Measurements from ENCODE around the gene CYTH1. TPM values are rescaled to one million over a fixed set of nuclear protein-coding genes. Genes with fewer than 3 reads are reported as not detected.

The CYTH1 gene
- total RNA-seq, 4 donors from 2014 or later: 103 to 156 (median 142) TPM

GRCh38 chr17:78819402-78819801 is 37.3 kb upstream of the CYTH1 start:
- in situ Hi-C loops (cut with MboI; ENCODE audit: low pct_ligation_motif_present in 1 of 4, low pct_unique_long_range_greater_than_20kb in 1 of 4, low sequenced_read_pairs in 3 of 4): loop anchor here in 1 of 4 donors (25.0 kb wide), 1 partner anchor 332 kb away; no protein-coding TSS in a partner anchor
- peaks cover 0 to 3% (median 0%) of the 10 kb centered on the region in 4 donors for H3K4me1 ChIP-seq
- no peaks in the 10 kb centered on the region for H3K27me3 ChIP-seq
- no peaks in the 10 kb centered on the region for H3K9me3 ChIP-seq
- TF ChIP-seq CTCF (IDR thresholded peaks at IDR 0.05): no peak
- TF ChIP-seq POLR2AphosphoS5 (IDR thresholded peaks at IDR 0.05): no peak
- TF ChIP-seq POLR2A (IDR thresholded peaks at IDR 0.05): no peak
- TF ChIP-seq EP300 (IDR thresholded peaks at IDR 0.05; ENCODE audit: low read depth): no peak
- intact Hi-C loops (cut with DNase I; ENCODE audit: low total_unique reads): no loop called here
- no peak overlapping the region for H3K4me3 ChIP-seq
- WGBS, 2 donors (ENCODE audit: low coverage in 1 of 2): 62 to 80% methylated on average over 2 to 8 of the region's 8 CpGs
- DNase-seq: no peak
- peaks cover 0 to 59% (median 29%) of the 10 kb centered on the region in 4 donors for H3K36me3 ChIP-seq
- H3K27ac ChIP-seq: peak overlapping the region; percentile 11 to 63 (median 42)

GRCh38 chr17:78818932-78819331 is 36.9 kb upstream of the CYTH1 start:
- Histone ChIP-seq H3K36me3 (peaks cover 0 to 64% (median 31%) of the 10 kb centered on the region in 4 donors), H3K4me1 (peaks cover 0 to 3% (median 0%) of the 10 kb centered on the region in 4 donors), H3K27me3 (no peaks in the 10 kb centered on the region), H3K9me3 (no peaks in the 10 kb centered on the region), H3K4me3 (no peak overlapping the region), H3K27ac (peak overlapping the region; percentile 11 to 63 (median 43))
- in situ Hi-C loops (cut with MboI; ENCODE audit: low pct_ligation_motif_present in 1 of 4, low pct_unique_long_range_greater_than_20kb in 1 of 4, low sequenced_read_pairs in 3 of 4): loop anchor here in 1 of 4 donors (25.0 kb wide), 1 partner anchor 332 kb away; no protein-coding TSS in a partner anchor
- no peak for TF ChIP-seq CTCF (IDR thresholded peaks at IDR 0.05)
- TF ChIP-seq POLR2AphosphoS5 (IDR thresholded peaks at IDR 0.05): peak in 2 of 3 donors; percentile 12 to 34
- WGBS, 2 donors (ENCODE audit: low coverage in 1 of 2): 45 to 57% methylated on average over 4 to 6 of the region's 6 CpGs
- intact Hi-C loops (cut with DNase I; ENCODE audit: low total_unique reads): no loop called here
- peak; percentile 32 for DNase-seq

GRCh38 chr17:78818152-78818846 is 36.2 kb upstream of the CYTH1 start:
- Histone ChIP-seq H3K27ac (peak overlapping the region; percentile 11 to 62 (median 42)), H3K27me3 (no peaks in the 10 kb centered on the region)
- in situ Hi-C loops (cut with MboI; ENCODE audit: low pct_ligation_motif_present in 1 of 4, low pct_unique_long_range_greater_than_20kb in 1 of 4, low sequenced_read_pairs in 3 of 4): loop anchor here in 1 of 4 donors (25.0 kb wide), 1 partner anchor 331 kb away; no protein-coding TSS in a partner anchor

More at GRCh38 chr17:78818152-78818846, 36.2 kb upstream of the CYTH1 start:
- H3K36me3 ChIP-seq: peaks cover 0 to 64% (median 32%) of the 10 kb centered on the region in 4 donors
- 60 to 80% methylated on average over 5 to 19 of the region's 19 CpGs for WGBS, 2 donors (ENCODE audit: low coverage in 1 of 2)
- no peak overlapping the region for H3K4me3 ChIP-seq
- H3K9me3 ChIP-seq: no peaks in the 10 kb centered on the region
- intact Hi-C loops (cut with DNase I; ENCODE audit: low total_unique reads): no loop called here
- H3K4me1 ChIP-seq: peaks cover 0 to 3% (median 0%) of the 10 kb centered on the region in 4 donors
- TF ChIP-seq POLR2AphosphoS5 (IDR thresholded peaks at IDR 0.05) (no peak), POLR2A (IDR thresholded peaks at IDR 0.05) (no peak), CTCF (IDR thresholded peaks at IDR 0.05) (no peak), EP300 (IDR thresholded peaks at IDR 0.05; ENCODE audit: low read depth) (no peak)
- DNase-seq: no peak
